Measurements from ENCODE around the gene CYB5R2. TPM values are rescaled to one million over a fixed set of nuclear protein-coding genes. Genes with fewer than 3 reads are reported as not detected.

The CYB5R2 gene
- polyA plus RNA-seq (2011; rRNA removed) (6.1 and 6.3 TPM in 2 replicates), polyA plus RNA-seq (2017; fragmentation: RNase III; extraction: RNeasy Plus Mini Kit Qiagen cat#74134 plus additional on column Dnase treatment) (2.3 to 2.9 TPM (median 2.4 TPM) in 3 replicates), polyA minus RNA-seq (2011; rRNA and poly(A)+ RNA removed) (4.3 and 7.0 TPM in 2 replicates)
- polyA plus RNA-seq (2012; cell fraction: cytosol; rRNA removed): 2.5 and 2.7 TPM in 2 replicates
- 1.9 and 2.0 TPM in 2 replicates for polyA plus RNA-seq (2012; cell fraction: nucleus; rRNA removed)

GRCh38 chr11:7672960-7673723 is at the start of gene CYB5R2:
Gene CYB5R2, minus strand, starts transcription at chr11:7673500. Its CDS starts 675 bp downstream, at chr11:7672825.
- POLR2A ChIA-PET: no interaction called here
- Histone ChIP-seq H3K4me2 (peak within 1 kb of the TSS; percentile 91), H3K4me1 (peaks cover 13% of the 10 kb centered on the region; the same call in 1 of the 3 replicates), H3K27ac (peak within 1 kb of the TSS; percentile 64 to 82; a peak in 5 of 6 replicates), H3K4me3 (peak within 1 kb of the TSS; percentile 53), H3K9me3 (no peaks in the 10 kb centered on the region)
- TF ChIP-seq POLR2A (IDR thresholded peaks at IDR 0.05; ENCODE audit: low read length) (peak; percentile 10; the same call in 1 of the 2 replicates), PHF8 (IDR thresholded peaks at IDR 0.05; ENCODE audit: borderline replicate concordance, low read depth) (no peak), FOSL2 (IDR thresholded peaks at IDR 0.05) (no peak), FOSL2 (CRISPR knock-in tag; IDR thresholded peaks at IDR 0.05) (no peak), ZSCAN20 (CRISPR knock-in tag; IDR thresholded peaks at IDR 0.05) (no peak), CTCF (IDR thresholded peaks at IDR 0.05) (no peak)
- DNase-seq (ENCODE audit: low read depth in 1 of 2, low spot score in 1 of 2) (peak; percentile 35 to 38), ATAC-seq (peak; percentile 62 to 84), FAIRE-seq (no peak)
- WGBS (ENCODE audit: missing lambda C conversion rate): 27% methylated on average over 27 of the region's 40 CpGs
- CTCF ChIA-PET: interaction anchor here (1.0 to 10.6 kb wide), 3 partner anchors 11 to 101 kb away, joined by 3 to 209 read pairs (median 3); no protein-coding TSS in a partner anchor

- Histone ChIP-seq H3K4me2 (no peak overlapping the region), H3K27ac (no peak overlapping the region), H3K4me1 (no peaks in the 10 kb centered on the region), H3K4me3 (no peak overlapping the region), H3K9me3 (no peaks in the 10 kb centered on the region)
- ChIA-PET CTCF (interaction anchor here (1.3 kb wide), 2 partner anchors 11 to 272 kb away, joined by 3 read pairs; partner anchors contain the start of gene EIF3F), POLR2A (no interaction called here)
- no peak for ATAC-seq
- no peak for FAIRE-seq
- DNase-seq (ENCODE audit: low read depth in 1 of 2, low spot score in 1 of 2): no peak
- WGBS (ENCODE audit: missing lambda C conversion rate): 0% methylated on average over 3 of the region's 3 CpGs
- no peak for TF ChIP-seq BCL3 (IDR thresholded peaks at IDR 0.05)
- TF ChIP-seq POLR2AphosphoS2 (conservative IDR thresholded peaks at IDR 0.05; ENCODE audit: low read length): no peak
- no peak for TF ChIP-seq RARB (CRISPR knock-in tag; IDR thresholded peaks at IDR 0.05)
- no peak for TF ChIP-seq HES2 (IDR thresholded peaks at IDR 0.05)
- no peak for TF ChIP-seq HOXB5 (CRISPR knock-in tag; IDR thresholded peaks at IDR 0.05)
- TF ChIP-seq MAZ (IDR thresholded peaks at IDR 0.05; ENCODE audit: borderline replicate concordance, low read depth, low read length): no peak
These were observed 41.5 kb upstream of the CYB5R2 start for GRCh38 chr11:7714786-7715185.

- WGBS (ENCODE audit: missing lambda C conversion rate): 23% methylated on average over 2 of the region's 2 CpGs
- ATAC-seq (no peak), FAIRE-seq (no peak), DNase-seq (ENCODE audit: low read depth in 1 of 2, low spot score in 1 of 2) (no peak)
- Histone ChIP-seq H3K9me3 (no peaks in the 10 kb centered on the region), H3K4me1 (no peaks in the 10 kb centered on the region), H3K4me2 (no peak within 1 kb of the TSS), H3K4me3 (no peak within 1 kb of the TSS), H3K27ac (no peak within 1 kb of the TSS)
- no peak for TF ChIP-seq TP53 (CRISPR knock-in tag; IDR thresholded peaks at IDR 0.05)
- POLR2A ChIA-PET: no interaction called here
- CTCF ChIA-PET: no interaction called here
These were observed 33.1 kb upstream of the CYB5R2 start, which contains the start of gene OVCH2 for GRCh38 chr11:7706377-7706776. Gene OVCH2, minus strand, starts transcription at chr11:7706477. Its CDS starts 83 bp downstream, at chr11:7706394.

GRCh38 chr11:7703740-7704139 is 30.4 kb upstream of the CYB5R2 start:
- Histone ChIP-seq H3K9me3 (no peaks in the 10 kb centered on the region), H3K4me2 (no peak overlapping the region), H3K4me1 (no peaks in the 10 kb centered on the region), H3K4me3 (no peak overlapping the region), H3K27ac (no peak overlapping the region)
- ATAC-seq (no peak), DNase-seq (ENCODE audit: low read depth in 1 of 2, low spot score in 1 of 2) (no peak), FAIRE-seq (no peak)
- CTCF ChIA-PET: no interaction called here
- 3% methylated on average over 5 of the region's 5 CpGs for WGBS (ENCODE audit: missing lambda C conversion rate)
- POLR2A ChIA-PET: no interaction called here
- no peak for TF ChIP-seq KDM1A (IDR thresholded peaks at IDR 0.05; ENCODE audit: low read depth)
- no peak for TF ChIP-seq NFE2L2 (conservative IDR thresholded peaks at IDR 0.05; ENCODE audit: low read length)
- TF ChIP-seq HOXA7 (CRISPR knock-in tag; IDR thresholded peaks at IDR 0.05): no peak
- no peak for TF ChIP-seq JUN (IDR thresholded peaks at IDR 0.05)
- TF ChIP-seq NR3C1 (IDR thresholded peaks at IDR 0.05): no peak
- TF ChIP-seq POLR2AphosphoS2 (conservative IDR thresholded peaks at IDR 0.05; ENCODE audit: low read length): no peak
- TF ChIP-seq RCOR1 (IDR thresholded peaks at IDR 0.05; ENCODE audit: low read depth, low read length): no peak

Data from A549 (cell line).